VCaP (cell line): ENCODE data around the gene TMEM200C.
"Not testable (repeated sequence)": the region's sequence is repeated elsewhere in the genome, so short reads cannot be mapped to it uniquely, and the experiment has no call there.

Experiments
- H3K27ac ChIP-seq: fragments of 450-650 bp; 2 replicates; pipeline ENCODE4 v1.5.1; 2017
- CTCF ChIP-seq: fragments of 450-650 bp; conservative IDR thresholded peaks from 2 replicates; pipeline ENCODE4 v1.5.1; 2017; ENCODE audit warnings: mild to moderate bottlenecking, moderate library complexity

Gene TMEM200C

GRCh38 chr18:5874336-5874735 is 21.0 kb downstream of the TMEM200C start:
- H3K27ac ChIP-seq: no peak overlapping the region
- TF ChIP-seq CTCF: no peak

- H3K27ac ChIP-seq: no peak overlapping the region
These were observed 22.4 kb downstream of the TMEM200C start for GRCh38 chr18:5872886-5873285.

GRCh38 chr18:5871426-5871825 is 23.9 kb downstream of the TMEM200C start:
- no peak for TF ChIP-seq CTCF
- H3K27ac ChIP-seq: no peak overlapping the region

More at GRCh38 chr18:5872886-5873285, 22.4 kb downstream of the TMEM200C start:
- TF ChIP-seq CTCF: no peak

- H3K27ac ChIP-seq: no peak overlapping the region
- TF ChIP-seq CTCF: peak; percentile 85
These were observed 27.0 kb downstream of the TMEM200C start for GRCh38 chr18:5868218-5868854.

GRCh38 chr18:5865521-5865920 is 29.8 kb downstream of the TMEM200C start:
- no peak for TF ChIP-seq CTCF
- H3K27ac ChIP-seq: no peak overlapping the region

GRCh38 chr18:5862127-5862526 is 33.2 kb downstream of the TMEM200C start:
- H3K27ac ChIP-seq: not testable (repeated sequence)

GRCh38 chr18:5857180-5857579 is 38.1 kb downstream of the TMEM200C start:
- no peak for TF ChIP-seq CTCF
- no peak overlapping the region for H3K27ac ChIP-seq

- TF ChIP-seq CTCF: no peak
- H3K27ac ChIP-seq: no peak overlapping the region
These were observed 42.1 kb downstream of the TMEM200C start for GRCh38 chr18:5853253-5853652.
